GM19452 (cell line): Measurements from ENCODE around the gene NISCH.

Source experiments
- ATAC-seq: cut with Tn5 transposase; IDR thresholded peaks from one replicate; pipeline ENCODE4 v1.9.1; 2021; ENCODE audit not compliant: unreplicated experiment

NISCH gene

DNA sequence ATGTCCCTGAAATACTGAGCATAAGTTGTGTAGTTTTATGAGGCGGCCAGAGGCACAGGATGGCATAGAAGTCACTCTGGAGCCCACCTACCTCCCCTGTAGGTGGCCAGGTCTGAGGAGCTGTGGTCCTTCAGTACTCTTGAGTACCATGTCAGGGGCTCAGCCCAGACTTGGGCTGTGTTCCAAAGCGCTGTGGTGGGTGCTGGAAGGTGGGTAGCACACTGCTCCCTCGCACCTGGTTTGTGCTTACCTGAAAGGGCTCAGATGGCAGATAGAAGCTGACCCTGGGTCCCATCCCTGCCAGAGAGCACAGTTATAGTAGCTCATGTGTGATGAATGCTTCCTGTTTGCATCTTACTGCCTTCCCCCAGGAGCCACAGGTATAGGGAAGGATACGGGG, 15.5 kb downstream of the NISCH start:
- no peak for ATAC-seq

DNA sequence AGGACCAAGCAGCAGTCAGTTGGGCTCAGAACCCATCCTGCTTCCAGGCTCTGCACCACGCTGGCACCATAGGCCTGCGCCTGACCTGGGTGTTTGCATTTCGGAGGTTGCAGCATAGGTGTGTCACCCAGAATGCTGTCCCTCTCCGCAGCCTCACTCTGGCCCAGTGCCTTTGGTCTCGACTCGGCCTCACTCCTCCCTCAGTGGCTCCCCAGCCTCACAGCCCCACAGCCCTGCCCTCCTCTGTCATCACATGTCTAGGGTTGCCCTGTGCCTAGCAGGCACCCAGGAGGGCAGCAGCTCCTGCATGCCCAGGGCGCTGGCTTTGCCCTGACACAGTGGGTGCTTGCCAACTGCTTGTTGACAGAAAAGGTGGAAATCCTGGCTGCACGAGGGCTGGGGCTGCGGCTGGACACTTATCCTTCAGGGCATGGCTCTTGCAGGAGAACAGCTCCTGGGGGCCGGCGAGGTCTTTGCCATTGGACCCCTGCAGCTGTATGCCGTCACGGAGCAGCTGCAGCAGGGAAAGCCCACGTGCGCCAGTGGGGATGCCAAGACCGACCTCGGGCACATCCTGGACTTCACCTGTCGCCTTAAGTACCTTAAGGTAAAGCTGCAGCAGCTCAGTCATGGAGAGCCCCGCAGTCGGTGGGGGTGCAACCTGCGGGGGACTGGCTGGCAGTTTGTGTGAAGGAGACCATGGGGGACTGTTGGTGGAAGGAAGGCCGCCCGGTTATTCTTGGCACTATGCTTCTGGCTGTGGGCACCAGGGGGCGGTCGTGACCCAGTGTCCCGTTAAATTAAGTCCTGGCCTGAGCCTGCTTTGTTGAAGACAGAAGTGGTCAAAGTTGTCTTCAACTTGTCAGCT, 16.2 kb downstream of the NISCH start:
- ATAC-seq: no peak

- no peak for ATAC-seq
Observed at GRCh38 chr3:52472239-52473000, 17.0 kb downstream of the NISCH start.

DNA sequence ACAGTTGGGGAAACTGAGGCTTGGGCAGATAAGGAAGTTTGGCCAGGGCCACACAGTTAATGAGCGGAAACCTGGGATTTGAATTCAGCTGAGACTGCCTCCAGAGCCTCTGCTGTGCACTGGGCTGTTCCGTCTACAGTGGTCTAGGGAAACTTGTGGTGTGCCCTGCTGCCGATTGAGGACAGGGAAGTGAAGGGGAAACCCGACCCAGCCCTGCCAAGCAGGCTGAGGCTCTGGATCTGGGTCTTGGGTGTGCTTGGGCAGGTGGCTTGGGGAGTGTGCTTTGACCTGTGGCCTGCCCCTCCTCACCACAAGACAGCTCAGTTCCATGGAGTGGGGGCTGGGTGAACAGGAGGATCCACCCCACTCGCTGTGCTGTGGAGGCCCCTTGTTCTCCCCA, 17.6 kb downstream of the NISCH start:
- no peak for ATAC-seq

GRCh38 chr3:52477076-52477795, 21.8 kb downstream of the NISCH start:
- no peak for ATAC-seq

GRCh38 chr3:52477796-52478095, 22.3 kb downstream of the NISCH start:
- ATAC-seq: no peak

GRCh38 chr3:52479037-52479876, 23.9 kb downstream of the NISCH start:
- ATAC-seq: no peak

- ATAC-seq: no peak
Observed at GRCh38 chr3:52479877-52480575, 24.6 kb downstream of the NISCH start.

GRCh38 chr3:52480768-52481715, 25.6 kb downstream of the NISCH start:
- ATAC-seq: no peak

GRCh38 chr3:52481819-52482521, 26.6 kb downstream of the NISCH start:
- ATAC-seq: no peak

DNA sequence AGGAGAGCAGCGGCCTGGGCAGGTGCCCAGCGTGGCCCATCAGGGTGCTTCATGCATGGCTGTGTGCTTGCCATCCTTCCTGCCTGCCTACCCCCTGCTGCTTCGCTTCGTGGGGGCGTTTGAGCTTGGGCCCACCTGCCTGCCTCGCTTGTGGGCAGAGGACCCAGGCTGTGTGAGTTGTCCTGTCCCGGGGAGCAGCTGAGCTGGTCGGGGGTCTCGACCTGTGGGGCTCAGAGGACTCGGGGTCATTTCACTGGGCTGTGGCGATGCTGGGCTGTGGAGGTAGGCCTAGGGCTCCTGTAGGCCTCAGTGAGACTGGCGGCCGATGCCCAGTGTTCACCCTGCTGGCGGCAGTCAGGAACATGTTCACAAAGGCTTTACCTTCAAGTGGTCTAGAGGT, 27.7 kb downstream of the NISCH start:
- no peak for ATAC-seq

GRCh38 chr3:52483577-52484381, 28.4 kb downstream of the NISCH start:
- ATAC-seq: no peak

DNA sequence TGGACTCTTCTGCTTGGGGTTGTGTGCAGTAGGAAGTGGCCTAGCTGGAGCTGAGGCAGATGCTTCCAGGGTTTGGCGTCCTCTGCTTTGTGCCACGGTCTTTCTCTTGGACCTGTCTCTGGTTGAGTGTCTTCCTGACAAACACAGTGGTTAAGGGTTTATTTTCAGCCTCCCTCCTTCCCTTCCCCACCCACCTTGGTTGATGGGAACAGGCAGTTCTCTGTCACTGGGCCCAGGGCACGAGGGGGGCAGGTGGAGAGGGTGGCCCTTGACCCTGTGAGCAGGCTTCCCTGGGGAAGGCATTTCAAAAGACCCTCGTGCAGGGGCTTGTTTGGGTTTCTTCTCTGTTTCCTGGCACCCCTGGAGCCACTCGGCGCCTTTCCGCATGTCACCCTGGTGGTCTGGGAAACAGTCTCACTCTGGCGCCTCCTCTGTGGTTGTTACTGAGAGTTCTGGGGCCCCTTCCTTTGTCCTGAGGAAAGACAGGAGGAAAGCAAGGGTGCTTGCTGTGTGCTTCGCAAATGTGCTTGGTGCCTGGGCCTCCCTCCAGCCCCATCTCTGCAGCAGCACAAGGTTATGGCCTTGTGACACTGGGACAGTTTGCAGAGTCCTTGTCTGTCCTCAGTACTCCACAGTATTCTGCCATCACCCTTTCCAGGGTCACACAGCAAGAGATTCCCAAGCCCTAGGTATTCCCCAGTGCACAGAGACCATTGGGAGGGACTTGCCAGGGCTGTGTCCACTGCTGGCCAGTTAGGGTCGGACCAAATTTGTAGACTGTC, 29.5 kb downstream of the NISCH start:
- no peak for ATAC-seq

DNA sequence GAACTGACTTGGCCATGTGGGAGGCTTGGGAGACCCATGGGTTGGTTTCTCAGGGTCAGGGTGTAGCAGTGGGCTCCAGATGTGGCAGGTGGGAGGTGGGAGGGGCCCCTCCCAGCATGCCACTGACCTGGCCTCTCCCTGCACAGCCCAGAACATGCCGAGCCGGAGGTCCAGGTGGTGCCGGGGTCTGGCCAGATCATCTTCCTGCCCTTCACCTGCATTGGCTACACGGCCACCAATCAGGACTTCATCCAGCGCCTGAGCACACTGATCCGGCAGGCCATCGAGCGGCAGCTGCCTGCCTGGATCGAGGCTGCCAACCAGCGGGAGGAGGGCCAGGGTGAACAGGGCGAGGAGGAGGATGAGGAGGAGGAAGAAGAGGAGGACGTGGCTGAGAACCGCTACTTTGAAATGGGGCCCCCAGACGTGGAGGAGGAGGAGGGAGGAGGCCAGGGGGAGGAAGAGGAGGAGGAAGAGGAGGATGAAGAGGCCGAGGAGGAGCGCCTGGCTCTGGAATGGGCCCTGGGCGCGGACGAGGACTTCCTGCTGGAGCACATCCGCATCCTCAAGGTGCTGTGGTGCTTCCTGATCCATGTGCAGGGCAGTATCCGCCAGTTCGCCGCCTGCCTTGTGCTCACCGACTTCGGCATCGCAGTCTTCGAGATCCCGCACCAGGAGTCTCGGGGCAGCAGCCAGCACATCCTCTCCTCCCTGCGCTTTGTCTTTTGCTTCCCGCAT, 31.8 kb downstream of the NISCH start:
- ATAC-seq: no peak

DNA sequence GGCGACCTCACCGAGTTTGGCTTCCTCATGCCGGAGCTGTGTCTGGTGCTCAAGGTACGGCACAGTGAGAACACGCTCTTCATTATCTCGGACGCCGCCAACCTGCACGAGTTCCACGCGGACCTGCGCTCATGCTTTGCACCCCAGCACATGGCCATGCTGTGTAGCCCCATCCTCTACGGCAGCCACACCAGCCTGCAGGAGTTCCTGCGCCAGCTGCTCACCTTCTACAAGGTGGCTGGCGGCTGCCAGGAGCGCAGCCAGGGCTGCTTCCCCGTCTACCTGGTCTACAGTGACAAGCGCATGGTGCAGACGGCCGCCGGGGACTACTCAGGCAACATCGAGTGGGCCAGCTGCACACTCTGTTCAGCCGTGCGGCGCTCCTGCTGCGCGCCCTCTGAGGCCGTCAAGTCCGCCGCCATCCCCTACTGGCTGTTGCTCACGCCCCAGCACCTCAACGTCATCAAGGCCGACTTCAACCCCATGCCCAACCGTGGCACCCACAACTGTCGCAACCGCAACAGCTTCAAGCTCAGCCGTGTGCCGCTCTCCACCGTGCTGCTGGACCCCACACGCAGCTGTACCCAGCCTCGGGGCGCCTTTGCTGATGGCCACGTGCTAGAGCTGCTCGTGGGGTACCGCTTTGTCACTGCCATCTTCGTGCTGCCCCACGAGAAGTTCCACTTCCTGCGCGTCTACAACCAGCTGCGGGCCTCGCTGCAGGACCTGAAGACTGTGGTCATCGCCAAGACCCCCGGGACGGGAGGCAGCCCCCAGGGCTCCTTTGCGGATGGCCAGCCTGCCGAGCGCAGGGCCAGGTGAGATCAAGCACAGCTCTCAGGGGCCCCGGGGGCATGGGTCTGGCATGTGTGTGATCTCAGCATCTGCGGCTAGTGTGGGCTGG, 32.6 kb downstream of the NISCH start:
- no peak for ATAC-seq
